Mucosa of stomach (tissue), 1 donor: ENCODE results near the gene UNCX.
"Not testable (repeated sequence)": the region's sequence is repeated elsewhere in the genome, so short reads cannot be mapped to it uniquely, and the experiment has no call there.

Source experiments
- H3K27me3 ChIP-seq: one replicate; pipeline ENCODE4 v1.7.0; 2013; ENCODE audit warnings: mild to moderate bottlenecking, low read length; ENCODE audit not compliant: control insufficient read depth, insufficient read depth
- H3K36me3 ChIP-seq: one replicate; pipeline ENCODE4 v1.7.0; 2013; ENCODE audit warnings: low read length; ENCODE audit not compliant: control insufficient read depth, insufficient read depth
- H3K4me1 ChIP-seq: one replicate; pipeline ENCODE4 v1.7.0; 2013; ENCODE audit warnings: mild to moderate bottlenecking, low read length; ENCODE audit not compliant: control insufficient read depth, insufficient read depth
- H3K4me3 ChIP-seq: one replicate; pipeline ENCODE4 v1.7.0; 2013; ENCODE audit warnings: low read length
- H3K9ac ChIP-seq: one replicate; pipeline ENCODE4 v1.7.0; 2013; ENCODE audit warnings: mild to moderate bottlenecking, low read length, moderate library complexity
- H3K9me3 ChIP-seq: one replicate; pipeline ENCODE4 v1.7.0; 2013; ENCODE audit warnings: mild to moderate bottlenecking, low read length, moderate library complexity; ENCODE audit not compliant: control insufficient read depth
- donor health status: Pancreatic carcinoma.

Gene UNCX

GRCh38 chr7:1271046-1271445 lies 38.4 kb downstream of the UNCX start:
- H3K27me3 ChIP-seq: peaks cover 36% of the 10 kb centered on the region
- no peak overlapping the region for H3K9ac ChIP-seq
- no peaks in the 10 kb centered on the region for H3K4me1 ChIP-seq
- no peaks in the 10 kb centered on the region for H3K9me3 ChIP-seq
- H3K36me3 ChIP-seq: no peaks in the 10 kb centered on the region
- no peak overlapping the region for H3K4me3 ChIP-seq

GRCh38 chr7:1271656-1272055 lies 39.0 kb downstream of the UNCX start:
- no peak overlapping the region for H3K4me3 ChIP-seq

GRCh38 chr7:1272136-1272535 lies 39.5 kb downstream of the UNCX start:
- H3K4me1 ChIP-seq, H3K9ac ChIP-seq, H3K9me3 ChIP-seq, H3K4me3 ChIP-seq, H3K36me3 ChIP-seq: not testable (repeated sequence)
- H3K27me3 ChIP-seq: peaks cover 28% of the 10 kb centered on the region

More at GRCh38 chr7:1271656-1272055, 39.0 kb downstream of the UNCX start:
- no peak overlapping the region for H3K9ac ChIP-seq
- H3K9me3 ChIP-seq: no peaks in the 10 kb centered on the region
- no peaks in the 10 kb centered on the region for H3K4me1 ChIP-seq
- H3K36me3 ChIP-seq: no peaks in the 10 kb centered on the region
- H3K27me3 ChIP-seq: peaks cover 31% of the 10 kb centered on the region

GRCh38 chr7:1274121-1274875 lies 41.6 kb downstream of the UNCX start:
- Histone ChIP-seq H3K9ac (no peak overlapping the region), H3K27me3 (peaks cover 24% of the 10 kb centered on the region), H3K4me1 (no peaks in the 10 kb centered on the region), H3K9me3 (no peaks in the 10 kb centered on the region), H3K36me3 (no peaks in the 10 kb centered on the region), H3K4me3 (no peak overlapping the region)

- H3K9me3 ChIP-seq: no peaks in the 10 kb centered on the region
- H3K4me1 ChIP-seq: no peaks in the 10 kb centered on the region
- no peak overlapping the region for H3K9ac ChIP-seq
- no peaks in the 10 kb centered on the region for H3K36me3 ChIP-seq
- H3K27me3 ChIP-seq: peaks cover 18% of the 10 kb centered on the region
- H3K4me3 ChIP-seq: no peak overlapping the region
Measured at GRCh38 chr7:1274876-1275375, 42.3 kb downstream of the UNCX start.

GRCh38 chr7:1275451-1276381 lies 43.0 kb downstream of the UNCX start:
- Histone ChIP-seq H3K9ac (no peak overlapping the region), H3K27me3 (peaks cover 10% of the 10 kb centered on the region)

GRCh38 chr7:1276626-1277175 lies 44.0 kb downstream of the UNCX start:
- H3K27me3 ChIP-seq: peaks cover 7% of the 10 kb centered on the region

More at GRCh38 chr7:1275451-1276381, 43.0 kb downstream of the UNCX start:
- Histone ChIP-seq H3K4me3 (no peak overlapping the region), H3K4me1 (no peaks in the 10 kb centered on the region), H3K9me3 (no peaks in the 10 kb centered on the region), H3K36me3 (no peaks in the 10 kb centered on the region)

GRCh38 chr7:1278543-1278942 lies 45.9 kb downstream of the UNCX start:
- H3K27me3 ChIP-seq: peaks cover 5% of the 10 kb centered on the region
- no peak overlapping the region for H3K4me3 ChIP-seq
- H3K4me1 ChIP-seq: no peaks in the 10 kb centered on the region
- no peaks in the 10 kb centered on the region for H3K36me3 ChIP-seq
- H3K9me3 ChIP-seq: no peaks in the 10 kb centered on the region
- no peak overlapping the region for H3K9ac ChIP-seq

More at GRCh38 chr7:1276626-1277175, 44.0 kb downstream of the UNCX start:
- no peaks in the 10 kb centered on the region for H3K9me3 ChIP-seq
- H3K9ac ChIP-seq: no peak overlapping the region
- H3K36me3 ChIP-seq: no peaks in the 10 kb centered on the region
- H3K4me1 ChIP-seq: no peaks in the 10 kb centered on the region
- no peak overlapping the region for H3K4me3 ChIP-seq

GRCh38 chr7:1279041-1279440 lies 46.4 kb downstream of the UNCX start:
- Histone ChIP-seq H3K9me3 (no peaks in the 10 kb centered on the region), H3K9ac (no peak overlapping the region), H3K27me3 (peaks cover 5% of the 10 kb centered on the region), H3K4me1 (no peaks in the 10 kb centered on the region), H3K36me3 (no peaks in the 10 kb centered on the region), H3K4me3 (no peak overlapping the region)

GRCh38 chr7:1279895-1280294 lies 47.2 kb downstream of the UNCX start:
- H3K9me3 ChIP-seq, H3K9ac ChIP-seq, H3K4me3 ChIP-seq, H3K36me3 ChIP-seq, H3K4me1 ChIP-seq, H3K27me3 ChIP-seq: not testable (repeated sequence)

GRCh38 chr7:1281068-1281467 lies 48.4 kb downstream of the UNCX start:
- no peaks in the 10 kb centered on the region for H3K27me3 ChIP-seq
- H3K9ac ChIP-seq: no peak overlapping the region

GRCh38 chr7:1282679-1283078 lies 50.0 kb downstream of the UNCX start:
- H3K4me1 ChIP-seq: no peaks in the 10 kb centered on the region
- H3K9ac ChIP-seq: no peak overlapping the region
- no peaks in the 10 kb centered on the region for H3K36me3 ChIP-seq
- H3K4me3 ChIP-seq: no peak overlapping the region
- no peaks in the 10 kb centered on the region for H3K27me3 ChIP-seq
- no peaks in the 10 kb centered on the region for H3K9me3 ChIP-seq

More at GRCh38 chr7:1281068-1281467, 48.4 kb downstream of the UNCX start:
- Histone ChIP-seq H3K36me3 (no peaks in the 10 kb centered on the region), H3K4me1 (no peaks in the 10 kb centered on the region), H3K9me3 (no peaks in the 10 kb centered on the region), H3K4me3 (no peak overlapping the region)
